ENCODE results near the gene ARFGAP2.
"Not testable (repeated sequence)": the region's sequence is repeated elsewhere in the genome, so short reads cannot be mapped to it uniquely, and the experiment has no call there.

ARFGAP2 gene

GRCh38 chr11:47148270-47148669, 28.4 kb downstream of the ARFGAP2 start:
- no peak for DNase-seq

- DNase-seq = no peak
Observed at GRCh38 chr11:47147681-47148080, 29.0 kb downstream of the ARFGAP2 start.

GRCh38 chr11:47147250-47147649, 29.4 kb downstream of the ARFGAP2 start:
- DNase-seq = no peak

- no peak for DNase-seq
Observed at GRCh38 chr11:47144541-47144940, 32.1 kb downstream of the ARFGAP2 start.

GRCh38 chr11:47143322-47143721, 33.4 kb downstream of the ARFGAP2 start:
- DNase-seq = no peak

GRCh38 chr11:47139878-47140277, 36.8 kb downstream of the ARFGAP2 start:
- no peak for DNase-seq

- DNase-seq = no peak
Observed at GRCh38 chr11:47137476-47137875, 39.2 kb downstream of the ARFGAP2 start.

GRCh38 chr11:47136921-47137320, 39.8 kb downstream of the ARFGAP2 start:
- DNase-seq = no peak

- no peak for DNase-seq
Observed at GRCh38 chr11:47136327-47136726, 40.4 kb downstream of the ARFGAP2 start.

GRCh38 chr11:47132981-47133380, 43.7 kb downstream of the ARFGAP2 start:
- DNase-seq = no peak

- DNase-seq = no peak
Observed at GRCh38 chr11:47132490-47132889, 44.2 kb downstream of the ARFGAP2 start.

- DNase-seq = no peak
Observed at GRCh38 chr11:47131136-47131535, 45.5 kb downstream of the ARFGAP2 start.

- DNase-seq = no peak
Observed at GRCh38 chr11:47130543-47130942, 46.1 kb downstream of the ARFGAP2 start.

GRCh38 chr11:47127213-47127612, 49.5 kb downstream of the ARFGAP2 start:
- no peak for DNase-seq

GRCh38 chr11:47125083-47125482, 51.6 kb downstream of the ARFGAP2 start:
- no peak for DNase-seq

- DNase-seq = no peak
Observed at GRCh38 chr11:47124675-47125074, 52.0 kb downstream of the ARFGAP2 start.

GRCh38 chr11:47123094-47123493, 53.6 kb downstream of the ARFGAP2 start:
- no peak for DNase-seq

GRCh38 chr11:47121731-47122130, 54.9 kb downstream of the ARFGAP2 start:
- no peak for DNase-seq

- no peak for DNase-seq
Observed at GRCh38 chr11:47121056-47121455, 55.6 kb downstream of the ARFGAP2 start.

GRCh38 chr11:47118958-47119688, 57.6 kb downstream of the ARFGAP2 start:
- not testable (repeated sequence) for DNase-seq

All from suppressor macrophage (primary cell).